Fibroblast of mammary gland (primary cell): ENCODE data around the gene PLCB3.

Source experiments
- DNase-seq: peaks from one replicate; pipeline ENCODE4 v3.0.0-alpha.2; 2010; ENCODE audit warnings: low read depth
- H3K4me3 ChIP-seq: 2 replicates; pipeline ENCODE4 v1.5.1; 2011; ENCODE audit warnings: low read depth, mild to moderate bottlenecking, low read length, moderate library complexity; ENCODE audit not compliant: control insufficient read depth
- TF ChIP-seq, protein P1 (sequence below): conservative IDR thresholded peaks from 2 replicates; pipeline ENCODE4 v1.5.1; 2011; ENCODE audit warnings: low read depth, low read length, inconsistent platforms; ENCODE audit not compliant: control insufficient read depth, insufficient read depth

The PLCB3 gene

DNA sequence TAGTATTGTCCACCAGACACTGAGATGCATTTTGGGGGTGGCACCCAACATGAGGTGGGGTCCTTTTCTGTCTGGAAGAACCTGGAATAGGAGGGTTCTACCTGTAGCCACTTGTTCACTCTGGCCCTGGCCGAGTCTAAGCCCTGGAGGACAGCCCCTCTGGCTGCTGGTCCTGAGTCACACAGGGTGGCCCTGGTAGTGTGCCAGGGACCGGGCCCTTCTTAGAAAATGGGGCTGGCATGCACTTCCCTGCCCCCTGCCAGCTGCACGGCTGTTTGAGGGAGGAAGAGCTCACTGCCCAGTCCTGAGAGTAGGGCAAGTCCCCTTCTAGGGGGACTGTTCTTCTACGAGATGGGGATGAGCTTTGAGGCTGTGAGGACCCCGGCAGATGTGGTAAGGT is 2.2 kb downstream of the PLCB3 start:
- no peak for DNase-seq
- TF ChIP-seq, protein P1, sequence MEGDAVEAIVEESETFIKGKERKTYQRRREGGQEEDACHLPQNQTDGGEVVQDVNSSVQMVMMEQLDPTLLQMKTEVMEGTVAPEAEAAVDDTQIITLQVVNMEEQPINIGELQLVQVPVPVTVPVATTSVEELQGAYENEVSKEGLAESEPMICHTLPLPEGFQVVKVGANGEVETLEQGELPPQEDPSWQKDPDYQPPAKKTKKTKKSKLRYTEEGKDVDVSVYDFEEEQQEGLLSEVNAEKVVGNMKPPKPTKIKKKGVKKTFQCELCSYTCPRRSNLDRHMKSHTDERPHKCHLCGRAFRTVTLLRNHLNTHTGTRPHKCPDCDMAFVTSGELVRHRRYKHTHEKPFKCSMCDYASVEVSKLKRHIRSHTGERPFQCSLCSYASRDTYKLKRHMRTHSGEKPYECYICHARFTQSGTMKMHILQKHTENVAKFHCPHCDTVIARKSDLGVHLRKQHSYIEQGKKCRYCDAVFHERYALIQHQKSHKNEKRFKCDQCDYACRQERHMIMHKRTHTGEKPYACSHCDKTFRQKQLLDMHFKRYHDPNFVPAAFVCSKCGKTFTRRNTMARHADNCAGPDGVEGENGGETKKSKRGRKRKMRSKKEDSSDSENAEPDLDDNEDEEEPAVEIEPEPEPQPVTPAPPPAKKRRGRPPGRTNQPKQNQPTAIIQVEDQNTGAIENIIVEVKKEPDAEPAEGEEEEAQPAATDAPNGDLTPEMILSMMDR = no peak
- no peak overlapping the region for H3K4me3 ChIP-seq

DNA sequence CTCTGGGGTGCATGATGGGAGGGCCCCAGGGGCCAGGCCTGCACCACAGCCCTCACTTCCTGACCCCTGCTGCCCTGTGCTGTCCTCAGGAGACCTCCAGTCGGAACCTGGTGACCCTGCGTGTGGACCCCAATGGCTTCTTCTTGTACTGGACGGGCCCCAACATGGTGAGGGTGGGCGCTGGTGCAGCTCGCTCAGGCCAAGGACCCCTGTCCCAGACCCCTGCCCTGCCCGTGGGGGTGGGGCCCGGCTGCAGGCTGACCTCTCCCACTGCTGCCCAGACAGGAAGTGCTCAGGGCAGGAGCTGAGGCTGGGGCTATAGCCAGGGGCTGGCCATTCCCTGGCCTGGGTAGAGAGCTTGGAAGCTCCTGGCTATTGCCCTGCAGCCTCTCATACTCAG is 3.0 kb downstream of the PLCB3 start:
- no peak for DNase-seq
- TF ChIP-seq, protein P1 = no peak
- no peak overlapping the region for H3K4me3 ChIP-seq

DNA sequence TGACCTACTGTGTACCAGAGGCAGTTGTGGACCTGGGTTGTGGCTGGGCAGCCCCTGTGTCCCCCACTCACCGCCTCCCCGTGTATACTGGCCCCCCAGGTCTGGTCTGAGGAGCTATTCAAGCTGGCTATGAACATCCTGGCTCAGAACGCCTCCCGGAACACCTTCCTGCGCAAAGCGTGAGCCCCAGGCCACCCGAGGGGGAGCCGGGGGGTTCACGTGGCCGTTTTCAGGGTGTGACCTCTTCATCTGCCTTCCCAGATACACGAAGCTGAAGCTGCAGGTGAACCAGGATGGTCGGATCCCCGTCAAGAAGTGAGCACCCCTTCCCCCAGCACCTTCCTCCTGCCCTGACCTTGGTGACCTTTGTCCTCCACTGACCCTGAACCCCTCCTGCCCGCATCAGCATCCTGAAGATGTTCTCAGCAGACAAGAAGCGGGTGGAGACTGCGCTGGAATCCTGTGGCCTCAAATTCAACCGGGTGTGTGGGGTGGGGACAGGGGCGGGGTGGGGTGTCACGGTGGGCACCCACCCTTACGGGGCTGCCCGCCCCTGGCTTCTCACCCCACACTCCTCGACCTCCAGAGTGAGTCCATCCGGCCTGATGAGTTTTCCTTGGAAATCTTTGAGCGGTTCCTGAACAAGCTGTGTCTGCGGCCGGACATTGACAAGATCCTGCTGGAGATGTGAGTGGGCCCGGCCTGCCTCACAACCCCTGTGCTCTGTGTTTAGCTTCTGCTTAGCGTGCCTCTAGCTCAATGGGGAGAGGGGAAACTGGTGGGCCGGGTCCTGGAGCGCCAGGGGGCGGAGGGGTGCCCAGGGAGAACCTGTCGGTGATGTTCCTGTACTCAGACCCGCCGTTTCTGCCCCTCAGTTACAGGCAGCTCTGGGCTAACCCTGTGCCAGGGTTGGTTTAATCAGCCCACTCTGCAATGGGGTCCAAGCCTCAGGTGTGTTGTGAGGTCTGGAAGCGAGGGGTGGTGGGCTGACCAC is 4.1 kb downstream of the PLCB3 start:
- no peak overlapping the region for H3K4me3 ChIP-seq
- no peak for DNase-seq
- TF ChIP-seq, protein P1 = no peak

DNA sequence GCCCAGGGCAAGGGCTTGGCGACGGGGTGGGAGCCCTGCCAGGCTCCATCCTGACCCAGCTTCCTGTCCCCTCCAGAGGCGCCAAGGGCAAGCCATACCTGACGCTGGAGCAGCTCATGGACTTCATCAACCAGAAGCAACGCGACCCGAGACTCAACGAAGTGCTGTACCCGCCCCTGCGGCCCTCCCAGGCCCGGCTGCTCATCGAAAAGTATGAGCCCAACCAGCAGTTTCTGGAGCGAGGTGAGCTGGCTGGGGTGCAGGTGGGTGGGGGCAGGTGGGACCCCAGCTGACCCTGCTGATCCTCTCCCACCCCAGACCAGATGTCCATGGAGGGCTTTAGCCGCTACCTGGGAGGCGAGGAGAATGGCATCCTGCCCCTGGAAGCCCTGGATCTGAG is 5.0 kb downstream of the PLCB3 start:
- H3K4me3 ChIP-seq = no peak overlapping the region
- TF ChIP-seq, protein P1 = no peak
- DNase-seq = no peak

DNA sequence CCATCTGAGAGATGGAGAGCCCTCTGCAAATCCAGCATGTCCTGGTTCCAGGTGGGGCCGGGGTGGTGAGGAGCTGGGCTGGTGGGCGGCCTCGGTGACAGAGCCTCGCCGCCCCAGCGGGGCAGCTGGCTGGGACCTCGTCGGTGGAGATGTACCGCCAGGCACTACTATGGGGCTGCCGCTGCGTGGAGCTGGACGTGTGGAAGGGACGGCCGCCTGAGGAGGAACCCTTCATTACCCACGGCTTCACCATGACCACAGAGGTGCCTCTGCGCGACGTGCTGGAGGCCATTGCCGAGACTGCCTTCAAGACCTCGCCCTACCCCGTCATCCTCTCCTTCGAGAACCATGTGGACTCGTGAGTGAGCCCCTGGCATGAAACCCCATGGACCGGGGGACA is 7.0 kb downstream of the PLCB3 start:
- DNase-seq = no peak
- TF ChIP-seq, protein P1 = no peak
- no peak overlapping the region for H3K4me3 ChIP-seq

DNA sequence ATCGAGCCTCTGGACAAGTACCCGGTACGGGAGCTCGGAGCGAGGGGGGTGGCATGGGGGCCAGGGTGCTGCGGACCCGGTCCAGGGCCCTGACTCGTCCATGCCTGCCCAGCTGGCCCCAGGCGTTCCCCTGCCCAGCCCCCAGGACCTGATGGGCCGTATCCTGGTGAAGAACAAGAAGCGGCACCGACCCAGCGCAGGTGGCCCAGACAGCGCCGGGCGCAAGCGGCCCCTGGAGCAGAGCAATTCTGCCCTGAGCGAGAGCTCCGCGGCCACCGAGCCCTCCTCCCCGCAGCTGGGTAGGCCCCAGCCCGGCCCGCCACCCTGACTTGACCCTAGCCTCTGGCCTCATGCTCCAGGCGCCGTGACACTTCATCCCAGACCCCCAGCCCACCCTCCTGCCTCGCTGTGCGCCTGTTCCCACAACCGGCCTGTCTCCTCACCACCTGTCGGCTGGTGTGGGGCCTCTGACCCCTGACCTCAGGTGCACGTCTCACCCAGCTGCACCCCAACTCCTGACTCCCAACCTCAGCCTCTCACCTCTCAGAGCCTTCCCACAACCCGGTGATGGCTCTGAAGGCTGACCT is 7.7 kb downstream of the PLCB3 start:
- no peak overlapping the region for H3K4me3 ChIP-seq
- no peak for DNase-seq
- TF ChIP-seq, protein P1 = no peak
